Vagina (tissue), 2 donors: ENCODE data around the gene C20orf173. TPM values are rescaled to one million over a fixed set of nuclear protein-coding genes. Genes with fewer than 3 reads are reported as not detected.

Experiments
- DNase-seq, 2 donors: peaks; one replicate each; pipeline ENCODE4 v3.0.0-alpha.2; 2017; ENCODE audit errors: extremely low spot score in 2 of 2
- H3K27ac ChIP-seq: fragments of 200-600 bp; sonication (generic); one replicate; pipeline ENCODE4 v1.5.1; 2019
- H3K27me3 ChIP-seq: fragments of 200-600 bp; sonication (generic); one replicate; pipeline ENCODE4 v1.5.1; 2019
- H3K36me3 ChIP-seq, 2 donors: fragments of 200-600 bp; sonication (generic); one replicate each; pipeline ENCODE4 v1.5.1; 2017 to 2019
- H3K4me1 ChIP-seq: fragments of 200-600 bp; sonication (generic); one replicate; pipeline ENCODE4 v1.5.1; 2019
- H3K4me3 ChIP-seq, 2 donors: fragments of 200-600 bp; sonication (generic); 1 replicate in 1 of 2; 2 replicates in 1 of 2; pipeline ENCODE4 v1.5.1; 2016 to 2019
- H3K9me3 ChIP-seq: fragments of 200-600 bp; sonication (generic); one replicate; pipeline ENCODE4 v1.5.1; 2019
- CTCF ChIP-seq, 3 experiments: fragments of 450-650 bp in 2 of 3; fragments of 200-600 bp in 1 of 3; sonication (generic) in 1 of 3; IDR thresholded peaks; one replicate each; pipeline ENCODE4 v1.5.1; 2017 to 2019; ENCODE audit warnings: antibody characterized with exemption in 3 of 3, mild to moderate bottlenecking in 2 of 3, moderate library complexity in 2 of 3
- POLR2A ChIP-seq, 2 donors: fragments of 450-650 bp; IDR thresholded peaks; one replicate each; pipeline ENCODE4 v1.6.1; 2017; ENCODE audit warnings: antibody characterized with exemption in 2 of 2, mild to moderate bottlenecking in 2 of 2, moderate library complexity in 2 of 2
- POLR2AphosphoS5 ChIP-seq, 2 donors: sonication (generic); formaldehyde crosslinking; IDR thresholded peaks; one replicate each; pipeline ENCODE4 v1.9.0; 2017; ENCODE audit warnings: antibody characterized with exemption in 2 of 2, mild to moderate bottlenecking in 2 of 2, low read depth in 1 of 2; ENCODE audit not compliant: insufficient read depth in 1 of 2
- intact Hi-C: fragments of 100-400 bp; cut with DNase I; formaldehyde crosslinking; loops from one replicate; pipeline ENCODE4 v1.15.1; 2023
- total RNA-seq: library from RNA; depleted of rRNA; stranded (reverse); fragments of >200 nt; gene quantifications from one replicate; pipeline ENCODE4 v1.2.3, GENCODE V29; 2016

The C20orf173 gene
- total RNA-seq, 1 donor from 2014 or later = not detected

DNA sequence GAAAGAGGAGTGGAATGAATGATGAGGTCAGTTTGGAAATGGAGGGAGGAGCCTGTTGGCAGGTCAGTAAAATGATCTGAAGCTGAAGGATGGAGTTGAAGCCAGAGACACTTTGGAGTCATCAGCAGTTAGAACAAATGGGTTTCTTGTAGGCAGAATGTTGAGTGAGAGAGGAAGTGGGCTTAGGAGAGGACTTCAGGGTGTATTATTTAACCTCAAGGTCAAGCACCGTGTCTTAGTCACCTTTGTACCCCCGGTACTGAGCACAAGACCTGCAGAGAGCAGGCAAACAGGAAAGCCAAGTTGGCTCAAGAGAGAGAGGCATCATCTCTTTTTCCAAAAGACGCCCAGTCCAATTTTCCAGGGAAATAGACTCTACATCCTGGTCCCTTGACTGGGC lies 23.3 kb downstream of the C20orf173 start:
- intact Hi-C loops = no loop called here
- TF ChIP-seq POLR2AphosphoS5 (IDR thresholded peaks at IDR 0.05; ENCODE audit: insufficient read depth in 1 of 2, low read depth in 1 of 2) = no peak
- no peak for TF ChIP-seq CTCF (IDR thresholded peaks at IDR 0.05)
- TF ChIP-seq POLR2A (IDR thresholded peaks at IDR 0.05) = no peak
- Histone ChIP-seq H3K27me3 (no peaks in the 10 kb centered on the region), H3K36me3 (peaks cover 0 to 73% of the 10 kb centered on the region in 2 donors), H3K27ac (no peak overlapping the region), H3K4me3 (no peak overlapping the region), H3K9me3 (no peaks in the 10 kb centered on the region), H3K4me1 (no peaks in the 10 kb centered on the region)
- no peak for DNase-seq

DNA sequence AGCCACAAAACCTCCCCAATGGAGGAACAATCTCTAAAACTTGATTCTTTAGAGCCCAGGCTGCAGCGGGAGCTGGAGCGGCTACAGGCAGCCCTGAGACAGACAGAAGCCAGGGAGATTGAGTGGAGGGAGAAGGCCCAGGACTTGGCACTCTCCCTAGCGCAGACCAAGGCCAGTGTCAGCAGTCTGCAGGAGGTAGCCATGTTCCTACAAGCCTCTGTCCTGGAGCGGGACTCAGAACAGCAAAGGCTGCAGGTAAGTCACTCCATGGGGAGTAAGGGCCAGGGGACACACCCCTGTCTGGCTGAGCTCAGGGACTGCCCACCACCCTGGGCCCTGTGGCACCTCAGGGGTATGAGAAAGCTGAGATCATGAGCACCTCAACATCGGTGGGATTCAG lies 24.7 kb downstream of the C20orf173 start:
- DNase-seq = no peak
- intact Hi-C loops = no loop called here

GRCh38 chr20:35503841-35504561 lies 25.5 kb downstream of the C20orf173 start:
- H3K4me1 ChIP-seq = no peaks in the 10 kb centered on the region
- intact Hi-C loops = no loop called here
- H3K27me3 ChIP-seq = no peaks in the 10 kb centered on the region
- no peak overlapping the region for H3K27ac ChIP-seq
- peak in 1 of 2 donors; percentile 80 for DNase-seq
- no peak overlapping the region for H3K4me3 ChIP-seq
- TF ChIP-seq CTCF (IDR thresholded peaks at IDR 0.05) (no peak), POLR2A (IDR thresholded peaks at IDR 0.05) (no peak), POLR2AphosphoS5 (IDR thresholded peaks at IDR 0.05; ENCODE audit: insufficient read depth in 1 of 2, low read depth in 1 of 2) (no peak)
- peaks cover 0 to 74% of the 10 kb centered on the region in 2 donors for H3K36me3 ChIP-seq
- no peaks in the 10 kb centered on the region for H3K9me3 ChIP-seq

More for the DNA sequence above, 24.7 kb downstream of the C20orf173 start:
- H3K9me3 ChIP-seq = no peaks in the 10 kb centered on the region
- H3K4me3 ChIP-seq = no peak overlapping the region
- H3K36me3 ChIP-seq = peaks cover 0 to 74% of the 10 kb centered on the region in 2 donors
- no peak for TF ChIP-seq CTCF (IDR thresholded peaks at IDR 0.05)
- TF ChIP-seq POLR2A (IDR thresholded peaks at IDR 0.05) = no peak
- no peak for TF ChIP-seq POLR2AphosphoS5 (IDR thresholded peaks at IDR 0.05; ENCODE audit: insufficient read depth in 1 of 2, low read depth in 1 of 2)
- no peak overlapping the region for H3K27ac ChIP-seq
- no peaks in the 10 kb centered on the region for H3K27me3 ChIP-seq
- H3K4me1 ChIP-seq = no peaks in the 10 kb centered on the region

GRCh38 chr20:35503281-35503680 lies 26.2 kb downstream of the C20orf173 start:
- intact Hi-C loops = no loop called here

GRCh38 chr20:35502352-35502751 lies 27.1 kb downstream of the C20orf173 start:
- Histone ChIP-seq H3K9me3 (no peaks in the 10 kb centered on the region), H3K4me3 (no peak overlapping the region), H3K27ac (no peak overlapping the region), H3K36me3 (peaks cover 0 to 73% of the 10 kb centered on the region in 2 donors), H3K27me3 (no peaks in the 10 kb centered on the region), H3K4me1 (no peaks in the 10 kb centered on the region)
- peak in 1 of 2 donors; percentile 78 for DNase-seq
- TF ChIP-seq CTCF (IDR thresholded peaks at IDR 0.05) (no peak), POLR2A (IDR thresholded peaks at IDR 0.05) (no peak), POLR2AphosphoS5 (IDR thresholded peaks at IDR 0.05; ENCODE audit: insufficient read depth in 1 of 2, low read depth in 1 of 2) (no peak)
- intact Hi-C loops = no loop called here

More at GRCh38 chr20:35503281-35503680, 26.2 kb downstream of the C20orf173 start:
- Histone ChIP-seq H3K27me3 (no peaks in the 10 kb centered on the region), H3K4me3 (no peak overlapping the region), H3K4me1 (no peaks in the 10 kb centered on the region), H3K27ac (no peak overlapping the region), H3K36me3 (peaks cover 0 to 71% of the 10 kb centered on the region in 2 donors), H3K9me3 (no peaks in the 10 kb centered on the region)
- peak in 1 of 2 donors; percentile 71 for DNase-seq
- TF ChIP-seq POLR2A (IDR thresholded peaks at IDR 0.05) (no peak), POLR2AphosphoS5 (IDR thresholded peaks at IDR 0.05; ENCODE audit: insufficient read depth in 1 of 2, low read depth in 1 of 2) (no peak)
